SU-DHL-6 (cell line): ENCODE results near the gene STXBP3.

Source experiments
- H2AFZ ChIP-seq: fragments of 200-600 bp; sonication (generic); 2 replicates; pipeline ENCODE4 v1.6.1; 2014; ENCODE audit warnings: low read depth, mild to moderate bottlenecking, moderate library complexity, mixed read lengths, antibody characterized with exemption, low read length; ENCODE audit not compliant: severe bottlenecking
- H3F3A ChIP-seq: fragments of 200-600 bp; shearing (Covaris generic); 2 replicates; pipeline ENCODE4 v1.6.0; 2016; ENCODE audit warnings: antibody characterized with exemption, mild to moderate bottlenecking; ENCODE audit not compliant: insufficient read depth
- H3K27ac ChIP-seq: fragments of 200-600 bp; sonication (generic); 2 replicates; pipeline ENCODE4 v1.5.1; 2016; ENCODE audit warnings: low read depth, mild to moderate bottlenecking, low read length, moderate library complexity, mixed read lengths
- H3K27me3 ChIP-seq: fragments of 200-600 bp; sonication (generic), shearing (Covaris generic); 2 replicates; pipeline ENCODE4 v1.6.0; 2014; ENCODE audit warnings: mild to moderate bottlenecking, low read length
- H3K36me3 ChIP-seq: fragments of 200-600 bp; sonication (generic); 2 replicates; pipeline ENCODE4 v1.6.1; 2014; ENCODE audit warnings: mild to moderate bottlenecking, low read length, mixed read lengths
- H3K4me2 ChIP-seq: fragments of 300-600, 200-600 bp; shearing (Covaris generic), sonication (generic); 2 replicates; pipeline ENCODE4 v1.6.0; 2014; ENCODE audit warnings: low read length, low read depth, mild to moderate bottlenecking; ENCODE audit not compliant: poor library complexity, severe bottlenecking
- H3K4me3 ChIP-seq: fragments of 200-600 bp; sonication (generic); 2 replicates; pipeline ENCODE4 v1.5.1; 2014; ENCODE audit warnings: antibody characterized with exemption, low read length, mild to moderate bottlenecking, mixed read lengths; ENCODE audit not compliant: insufficient read depth, poor library complexity, severe bottlenecking
- H3K79me2 ChIP-seq: fragments of 200-600 bp; sonication (generic); 2 replicates; pipeline ENCODE4 v1.6.1; 2014; ENCODE audit warnings: mild to moderate bottlenecking, low read length, moderate library complexity; ENCODE audit not compliant: insufficient read depth
- H3K9ac ChIP-seq: fragments of 200-600 bp; sonication (generic); 2 replicates; pipeline ENCODE4 v1.7.0; 2014; ENCODE audit warnings: mild to moderate bottlenecking, low read length
- H3K9me2 ChIP-seq: fragments of 200-600 bp; sonication (generic); replicated peaks from 2 replicates; pipeline ENCODE4 v1.6.1; 2014; ENCODE audit warnings: low read length; ENCODE audit not compliant: insufficient read depth
- H3K9me3 ChIP-seq: fragments of 200-600 bp; sonication (generic); 2 replicates; pipeline ENCODE4 v1.6.1; 2014; ENCODE audit warnings: low read length, mixed read lengths; ENCODE audit not compliant: insufficient read depth
- H4K20me1 ChIP-seq: fragments of 200-600 bp; sonication (generic); 2 replicates; pipeline ENCODE4 v1.6.1; 2014; ENCODE audit warnings: low read depth, mild to moderate bottlenecking, antibody characterized with exemption, low read length, moderate library complexity, mixed read lengths
- EZH2phosphoT487 ChIP-seq: fragments of 200-600 bp; sonication (generic), shearing (Covaris generic); conservative IDR thresholded peaks from 2 replicates; pipeline ENCODE4 v1.6.1; 2018; ENCODE audit warnings: mild to moderate bottlenecking, antibody characterized with exemption, low read length, moderate library complexity, mixed read lengths
- TF ChIP-seq, protein P1 (sequence below): fragments of 200-600 bp; sonication (generic); IDR thresholded peaks from one replicate; pipeline ENCODE4 v1.5.1; 2017; ENCODE audit warnings: antibody characterized with exemption, mild to moderate bottlenecking, low read length, moderate library complexity; ENCODE audit not compliant: insufficient read depth, poor library complexity, severe bottlenecking

The STXBP3 gene

DNA sequence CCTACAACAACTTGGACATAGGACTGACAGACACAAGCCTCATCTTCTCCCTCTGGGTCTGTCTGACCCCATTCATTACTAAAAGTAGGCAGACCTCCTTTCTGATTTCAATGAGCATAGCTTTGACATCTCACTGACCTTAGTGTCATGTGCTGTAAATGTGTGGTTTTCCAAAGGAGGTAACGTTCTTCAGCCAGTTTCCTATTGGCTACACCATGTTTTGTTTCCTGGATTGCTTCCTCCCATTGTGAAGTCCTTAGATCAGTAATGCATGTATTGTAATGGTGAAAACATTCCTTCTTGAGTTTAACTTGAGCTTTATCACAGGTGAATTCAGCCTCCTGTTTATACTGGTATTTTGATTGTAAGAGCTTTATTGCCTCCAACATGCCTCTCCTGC is 20.6 kb downstream of the STXBP3 start:
- H3K9me2 ChIP-seq = no peaks in the 10 kb centered on the region
- no peaks in the 10 kb centered on the region for H3K9me3 ChIP-seq
- no peak overlapping the region for H3K9ac ChIP-seq
- no peaks in the 10 kb centered on the region for H3K79me2 ChIP-seq
- no peak overlapping the region for H3K4me3 ChIP-seq
- TF ChIP-seq, protein P1, sequence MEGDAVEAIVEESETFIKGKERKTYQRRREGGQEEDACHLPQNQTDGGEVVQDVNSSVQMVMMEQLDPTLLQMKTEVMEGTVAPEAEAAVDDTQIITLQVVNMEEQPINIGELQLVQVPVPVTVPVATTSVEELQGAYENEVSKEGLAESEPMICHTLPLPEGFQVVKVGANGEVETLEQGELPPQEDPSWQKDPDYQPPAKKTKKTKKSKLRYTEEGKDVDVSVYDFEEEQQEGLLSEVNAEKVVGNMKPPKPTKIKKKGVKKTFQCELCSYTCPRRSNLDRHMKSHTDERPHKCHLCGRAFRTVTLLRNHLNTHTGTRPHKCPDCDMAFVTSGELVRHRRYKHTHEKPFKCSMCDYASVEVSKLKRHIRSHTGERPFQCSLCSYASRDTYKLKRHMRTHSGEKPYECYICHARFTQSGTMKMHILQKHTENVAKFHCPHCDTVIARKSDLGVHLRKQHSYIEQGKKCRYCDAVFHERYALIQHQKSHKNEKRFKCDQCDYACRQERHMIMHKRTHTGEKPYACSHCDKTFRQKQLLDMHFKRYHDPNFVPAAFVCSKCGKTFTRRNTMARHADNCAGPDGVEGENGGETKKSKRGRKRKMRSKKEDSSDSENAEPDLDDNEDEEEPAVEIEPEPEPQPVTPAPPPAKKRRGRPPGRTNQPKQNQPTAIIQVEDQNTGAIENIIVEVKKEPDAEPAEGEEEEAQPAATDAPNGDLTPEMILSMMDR = no peak
- no peak for TF ChIP-seq EZH2phosphoT487
- H3K27ac ChIP-seq = no peak overlapping the region
- no peaks in the 10 kb centered on the region for H4K20me1 ChIP-seq
- H2AFZ ChIP-seq = no peak overlapping the region
- H3K27me3 ChIP-seq = no peaks in the 10 kb centered on the region
- H3K4me2 ChIP-seq = no peak overlapping the region
- H3F3A ChIP-seq = 0 out of 2 replicates have a peak, but pooled peaks cover 1% of the 10 kb centered on the region
- peaks cover 6% of the 10 kb centered on the region; the same call in 1 of the 2 replicates for H3K36me3 ChIP-seq

DNA sequence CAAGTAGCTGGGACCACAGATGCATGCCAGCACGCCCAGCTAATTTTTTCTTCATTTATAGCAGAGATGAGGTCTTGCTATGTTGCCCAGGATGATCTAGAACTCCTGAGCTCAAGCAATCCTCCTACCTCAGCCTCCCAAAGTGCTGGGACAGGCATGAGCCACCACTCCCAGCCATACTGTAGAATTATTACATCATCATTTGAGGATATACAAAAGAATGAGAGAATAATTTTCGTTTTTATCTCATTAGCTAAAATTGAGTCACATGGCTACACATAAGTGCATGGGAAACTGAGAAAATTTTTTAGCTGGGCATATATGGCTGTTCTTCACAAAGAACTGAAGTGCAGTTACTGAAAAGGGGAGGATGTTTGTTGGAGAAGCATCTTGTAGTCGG is 21.2 kb downstream of the STXBP3 start:
- Histone ChIP-seq H3K9me2 (no peaks in the 10 kb centered on the region), H2AFZ (no peak overlapping the region), H4K20me1 (no peaks in the 10 kb centered on the region), H3F3A (0 out of 2 replicates have a peak, but pooled peaks cover 2% of the 10 kb centered on the region), H3K4me3 (no peak overlapping the region), H3K4me2 (no peak overlapping the region), H3K27me3 (no peaks in the 10 kb centered on the region), H3K27ac (no peak overlapping the region), H3K9ac (no peak overlapping the region), H3K36me3 (peaks cover 5% of the 10 kb centered on the region; the same call in 1 of the 2 replicates), H3K9me3 (no peaks in the 10 kb centered on the region), H3K79me2 (no peaks in the 10 kb centered on the region)
- no peak for TF ChIP-seq EZH2phosphoT487
- TF ChIP-seq, protein P1 = no peak

DNA sequence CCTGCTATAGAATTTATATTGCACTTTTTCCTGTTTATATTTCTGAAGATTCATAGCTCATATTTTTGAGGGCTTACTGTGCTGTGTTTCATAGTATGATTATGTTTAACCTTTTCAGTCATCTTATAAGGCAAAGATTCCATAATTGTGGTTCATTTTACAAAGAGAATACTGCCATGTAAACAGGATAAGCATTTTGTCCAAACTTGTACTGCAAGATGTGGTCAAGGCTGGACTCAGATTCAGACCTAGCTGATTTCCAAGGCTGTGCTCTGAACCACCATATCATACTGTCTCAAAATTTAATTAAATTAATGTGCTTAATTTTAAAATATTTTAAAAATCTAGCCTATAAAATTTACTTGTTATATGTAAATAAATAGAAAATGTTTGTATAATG is 31.4 kb downstream of the STXBP3 start:
- 0 out of 2 replicates have a peak, but pooled peaks cover 1% of the 10 kb centered on the region for H3F3A ChIP-seq
- H3K4me2 ChIP-seq = no peak overlapping the region
- peaks cover 16% of the 10 kb centered on the region; the same call in 1 of the 2 replicates for H3K36me3 ChIP-seq
- H3K9ac ChIP-seq = no peak overlapping the region
- no peak overlapping the region for H3K4me3 ChIP-seq
- H2AFZ ChIP-seq = no peak overlapping the region
- TF ChIP-seq EZH2phosphoT487 = no peak
- TF ChIP-seq, protein P1 = no peak
- no peaks in the 10 kb centered on the region for H3K9me2 ChIP-seq
- H3K27me3 ChIP-seq = no peaks in the 10 kb centered on the region
- H4K20me1 ChIP-seq = no peaks in the 10 kb centered on the region
- H3K79me2 ChIP-seq = no peaks in the 10 kb centered on the region
- no peak overlapping the region for H3K27ac ChIP-seq
- H3K9me3 ChIP-seq = no peaks in the 10 kb centered on the region

DNA sequence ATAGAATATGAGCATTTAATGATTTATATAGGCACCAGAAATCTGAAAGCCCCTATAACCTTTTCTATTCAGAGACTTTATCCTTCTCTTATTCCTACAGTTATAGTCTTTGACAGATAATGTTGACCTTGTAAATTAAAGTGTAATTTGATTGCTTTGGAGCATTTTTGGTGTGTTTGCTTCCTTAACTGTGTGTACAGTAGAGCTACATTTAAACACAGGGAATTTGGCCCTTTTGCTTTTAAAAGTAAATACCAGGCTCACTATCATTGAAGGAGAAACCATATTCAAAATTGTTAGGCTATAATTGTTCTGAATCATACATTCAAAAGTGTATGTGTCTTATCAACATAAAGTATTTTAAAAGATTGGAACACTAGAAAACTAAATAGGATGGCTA is 33.0 kb downstream of the STXBP3 start:
- Histone ChIP-seq H3K79me2 (no peaks in the 10 kb centered on the region), H3K36me3 (peaks cover 20% of the 10 kb centered on the region), H3K4me2 (no peak overlapping the region), H3K27ac (no peak overlapping the region), H3F3A (no peaks in the 10 kb centered on the region), H3K4me3 (no peak overlapping the region), H4K20me1 (no peaks in the 10 kb centered on the region), H3K9me2 (no peaks in the 10 kb centered on the region), H3K27me3 (no peaks in the 10 kb centered on the region), H2AFZ (no peak overlapping the region), H3K9me3 (no peaks in the 10 kb centered on the region), H3K9ac (no peak overlapping the region)
- TF ChIP-seq EZH2phosphoT487 = no peak
- TF ChIP-seq, protein P1 = no peak
